ENCODE data around the gene USP47.

- no peak for TF ChIP-seq CTCF (IDR thresholded peaks at IDR 0.05)
- no peak for TF ChIP-seq POLR2A (IDR thresholded peaks at IDR 0.05)
Measured at GRCh38 chr11:11909727-11910126, 68.0 kb downstream of the USP47 start.

Measured in thyroid gland (tissue), 4 donors.